Heart left ventricle (tissue), 16 donors: Measurements from ENCODE around the gene RNF112. TPM values are rescaled to one million over a fixed set of nuclear protein-coding genes. Genes with fewer than 3 reads are reported as not detected.
"Not testable (repeated sequence)": the region's sequence is repeated elsewhere in the genome, so short reads cannot be mapped to it uniquely, and the experiment has no call there.

Experiments
- ATAC-seq, 4 donors: fragments of 200-7000 bp; cut with Tn5 transposase; one replicate each; pipeline ENCODE4 v1.9.1; 2020 to 2022; ENCODE audit warnings: moderate library complexity in 4 of 4, mild to moderate bottlenecking in 3 of 4, moderate number of reproducible peaks in 1 of 4
- DNase-seq, 5 donors: peaks; one replicate each; pipeline ENCODE4 v3.0.0-alpha.2; 2020
- H3K27ac ChIP-seq, 12 donors: fragments of 200-600 bp; sonication (generic) in 4 of 12; one replicate each; pipeline versions ENCODE4 v1.5.0 to v1.8.0; 2016 to 2022; ENCODE audit warnings: mild to moderate bottlenecking in 2 of 12
- H3K27me3 ChIP-seq, 9 donors: fragments of 200-600 bp; sonication (generic) in 2 of 9; one replicate each; pipeline versions ENCODE4 v1.5.1 to v1.8.0; 2016 to 2022; ENCODE audit warnings: mild to moderate bottlenecking in 3 of 9
- H3K36me3 ChIP-seq, 9 donors: fragments of 200-600 bp; sonication (generic) in 2 of 9; one replicate each; pipeline versions ENCODE4 v1.5.0 to v1.8.0; 2018 to 2022; ENCODE audit warnings: mild to moderate bottlenecking in 2 of 9
- H3K4me1 ChIP-seq, 12 donors: fragments of 200-600 bp; sonication (generic) in 4 of 12; one replicate each; pipeline versions ENCODE4 v1.5.0 to v1.8.0; 2016 to 2022; ENCODE audit warnings: mild to moderate bottlenecking in 3 of 12
- H3K4me3 ChIP-seq, 12 donors: fragments of 200-600 bp; sonication (generic) in 4 of 12; one replicate each; pipeline versions ENCODE4 v1.5.0 to v1.8.0; 2017 to 2022; ENCODE audit warnings: mild to moderate bottlenecking in 9 of 12, moderate library complexity in 4 of 12
- H3K9me3 ChIP-seq, 12 donors: fragments of 200-600 bp; sonication (generic) in 4 of 12; one replicate each; pipeline versions ENCODE4 v1.5.0 to v1.8.0; 2016 to 2022; ENCODE audit warnings: mild to moderate bottlenecking in 1 of 12
- CTCF ChIP-seq, 12 donors: fragments of 200-600 bp; sonication (generic) in 4 of 12; IDR thresholded peaks; one replicate each; pipeline versions ENCODE4 v1.5.0 to v1.8.0; 2018 to 2022; ENCODE audit warnings: antibody characterized with exemption in 12 of 12, mild to moderate bottlenecking in 5 of 12
- POLR2A ChIP-seq, 2 donors: fragments of 450-650 bp; IDR thresholded peaks; one replicate each; pipeline ENCODE4 v1.6.1; 2017; ENCODE audit warnings: antibody characterized with exemption in 2 of 2, mild to moderate bottlenecking in 2 of 2, moderate library complexity in 2 of 2
- WGBS, 4 donors: extraction: QIAGEN DNeasy Blood & Tissue Kit in 2 of 4; methylation state at CpG; one replicate each; pipeline versions ENCODE4 v1.1.5 to v1.1.7; 2013 to 2018; 5-methylcytosine and 5-hydroxymethylcytosine counted together
- intact Hi-C, 10 donors: fragments of 100-400 bp; cut with DNase I; formaldehyde crosslinking; loops; one replicate each; pipeline versions ENCODE4 v1.11.1 to v1.14.2; 2022
- polyA plus RNA-seq, 2 donors: library from polyadenylated mRNA; stranded (reverse); fragments of 200-250 nt; gene quantifications; one replicate each; pipeline ENCODE4 v1.2.3, GENCODE V29; 2013
- total RNA-seq, 9 donors: library from RNA; depleted of rRNA in 2 of 9; stranded (reverse); fragments of >200 nt in 2 of 9; fragmentation: NEBNext Ultra II Directional in 3 of 9; extraction: Animal tissue kit (Norgen Biotek cat#: 25700) in 3 of 9; gene quantifications; one replicate each; pipeline versions ENCODE4 v1.1.0 to v1.2.4, GENCODE V29; 2016 to 2023
- donor health status: ischemic (EF 13 %, LVEDD 7.1; RV severe dilation, severe dysfunction).
- donor health status: healthy with polysubstance abuse.
- donor health status: DM: no; HTN: yes; CAD: no.
- donor health status: DM: no; HTN: no; CAD: no.
- donor health status: ischemic (EF 25% LVEDD 6.9; RV normal size, moderate dysfunction).
- donor health status: ischemic (EF 25% LVEDD 5.7; RV mildly dilated, moderate dysfunction).
- donor health status: healthy.
- donor health status: DM: yes; HTN: yes; CAD: no.
- donor health status: ischemic (EF 35%, LVEDD 5.7; RV mildly dilated, moderate dysfunction).
- donor health status: nonischemic (EF 11% LVEDD 7.7; RV severe dilation, severe dysfunction).
- donor health status: DM: yes; HTN: yes; CAD: no.
- donor health status: PGD.
- donor health status: ischemic (EF 29% LVEDD 5.4; RV normal size, mild dysfunction).
- donor health status: nonischemic (EF 23%, LVEDD 6.1; RV moderate dilation, normal function).

Gene RNF112
- total and polyA plus RNA-seq, 11 donors: 0.45 to 3.0 (median 1.4) TPM

GRCh38 chr17:19460700-19461099 is 49.7 kb downstream of the RNF112 start:
- DNase-seq (no peak), ATAC-seq (peak in 1 of 4 donors; percentile 25)
- WGBS, 4 donors: 65 to 78% (median 74%) methylated on average over 3 of the region's 3 CpGs
- TF ChIP-seq CTCF (IDR thresholded peaks at IDR 0.05): no peak
- TF ChIP-seq POLR2A (IDR thresholded peaks at IDR 0.05): no peak
- H3K4me3 ChIP-seq: no peak overlapping the region
- H3K36me3 ChIP-seq: no peaks in the 10 kb centered on the region
- H3K4me1 ChIP-seq: peaks cover 0 to 38% (median 0%) of the 10 kb centered on the region in 12 donors
- H3K9me3 ChIP-seq: no peaks in the 10 kb centered on the region
- intact Hi-C loops: no loop called here
- no peaks in the 10 kb centered on the region for H3K27me3 ChIP-seq
- peak overlapping the region in 1 of 12 donors; percentile 48 for H3K27ac ChIP-seq

GRCh38 chr17:19461116-19461515 is 50.1 kb downstream of the RNF112 start:
- TF ChIP-seq POLR2A (IDR thresholded peaks at IDR 0.05) (no peak), CTCF (IDR thresholded peaks at IDR 0.05) (no peak)
- intact Hi-C loops: no loop called here
- no peak for ATAC-seq
- H3K9me3 ChIP-seq: no peaks in the 10 kb centered on the region
- no peak overlapping the region for H3K4me3 ChIP-seq
- DNase-seq: no peak
- H3K36me3 ChIP-seq: no peaks in the 10 kb centered on the region
- no peaks in the 10 kb centered on the region for H3K27me3 ChIP-seq
- H3K4me1 ChIP-seq: peaks cover 0 to 38% (median 0%) of the 10 kb centered on the region in 12 donors
- H3K27ac ChIP-seq: peak overlapping the region in 1 of 12 donors; percentile 48

- 88 to 98% (median 97%) methylated on average over 4 of the region's 4 CpGs for WGBS, 4 donors
- Histone ChIP-seq H3K36me3 (no peaks in the 10 kb centered on the region), H3K4me3 (no peak overlapping the region), H3K9me3 (no peaks in the 10 kb centered on the region), H3K27me3 (no peaks in the 10 kb centered on the region), H3K27ac (no peak overlapping the region), H3K4me1 (peaks cover 0 to 38% (median 0%) of the 10 kb centered on the region in 12 donors)
- DNase-seq (no peak), ATAC-seq (no peak)
- TF ChIP-seq CTCF (IDR thresholded peaks at IDR 0.05) (no peak), POLR2A (IDR thresholded peaks at IDR 0.05) (no peak)
- intact Hi-C loops: no loop called here
These were observed 50.6 kb downstream of the RNF112 start for GRCh38 chr17:19461681-19462080.

GRCh38 chr17:19462456-19463035 is 51.5 kb downstream of the RNF112 start:
- H3K9me3 ChIP-seq, ATAC-seq, H3K27me3 ChIP-seq, DNase-seq, intact Hi-C loops, H3K36me3 ChIP-seq, H3K4me3 ChIP-seq: not testable (repeated sequence)
- Histone ChIP-seq H3K27ac (peak overlapping the region in 3 of 12 donors; percentile 23 to 89 (median 43)), H3K4me1 (peaks cover 0 to 38% (median 0%) of the 10 kb centered on the region in 12 donors)
- 90 to 94% (median 93%) methylated on average over 7 of the region's 7 CpGs for WGBS, 4 donors
